HG03442 (cell line): ENCODE data around the gene MNS1.
"Not testable (repeated sequence)": the region's sequence is repeated elsewhere in the genome, so short reads cannot be mapped to it uniquely, and the experiment has no call there.

Experiments used
- ATAC-seq: cut with Tn5 transposase; IDR thresholded peaks from one replicate; pipeline ENCODE4 v1.9.1; 2021; ENCODE audit warnings: mild to moderate bottlenecking, moderate library complexity; ENCODE audit not compliant: unreplicated experiment

Gene MNS1

GRCh38 chr15:56456229-56456628 is 8.7 kb downstream of the MNS1 start:
- no peak for ATAC-seq

- no peak for ATAC-seq
Observed at GRCh38 chr15:56454836-56455235, 10.1 kb downstream of the MNS1 start.

- ATAC-seq: no peak
Observed at GRCh38 chr15:56445746-56446145, 19.2 kb downstream of the MNS1 start.

GRCh38 chr15:56442354-56442753 is 22.6 kb downstream of the MNS1 start:
- ATAC-seq: no peak

GRCh38 chr15:56440214-56440770 is 24.6 kb downstream of the MNS1 start:
- ATAC-seq: no peak

GRCh38 chr15:56432304-56432703 is 32.6 kb downstream of the MNS1 start:
- no peak for ATAC-seq

GRCh38 chr15:56428821-56429458 is 36.0 kb downstream of the MNS1 start:
- no peak for ATAC-seq

- no peak for ATAC-seq
Observed at GRCh38 chr15:56425976-56426375, 39.0 kb downstream of the MNS1 start.

GRCh38 chr15:56425276-56425675 is 39.7 kb downstream of the MNS1 start:
- no peak for ATAC-seq

- ATAC-seq: not testable (repeated sequence)
Observed at GRCh38 chr15:56413114-56413733, 51.7 kb downstream of the MNS1 start.

GRCh38 chr15:56411122-56411749 is 53.7 kb downstream of the MNS1 start:
- no peak for ATAC-seq

GRCh38 chr15:56410721-56411120 is 54.2 kb downstream of the MNS1 start:
- no peak for ATAC-seq

GRCh38 chr15:56399209-56399608 is 65.7 kb downstream of the MNS1 start:
- not testable (repeated sequence) for ATAC-seq

GRCh38 chr15:56397325-56397724 is 67.6 kb downstream of the MNS1 start:
- not testable (repeated sequence) for ATAC-seq

- no peak for ATAC-seq
Observed at GRCh38 chr15:56394909-56395308, 70.0 kb downstream of the MNS1 start.

- no peak for ATAC-seq
Observed at GRCh38 chr15:56393277-56393676, 71.7 kb downstream of the MNS1 start.

- no peak for ATAC-seq
Observed at GRCh38 chr15:56390739-56391267, 74.1 kb downstream of the MNS1 start.

- no peak for ATAC-seq
Observed at GRCh38 chr15:56385908-56386307, 79.0 kb downstream of the MNS1 start.

GRCh38 chr15:56383010-56383409 is 81.9 kb downstream of the MNS1 start:
- ATAC-seq: no peak
